Neutrophil (primary cell): ENCODE measurements around the gene EEF1AKMT3.

Experiments
- H3K27ac ChIP-seq: fragments of 200-600 bp; sonication (generic); 2 replicates; pipeline ENCODE4 v1.5.1; 2016; ENCODE audit warnings: mild to moderate bottlenecking, moderate library complexity
- H3K27me3 ChIP-seq: fragments of 200-600 bp; sonication (generic); 2 replicates; pipeline ENCODE4 v1.6.0; 2016; ENCODE audit warnings: mild to moderate bottlenecking
- H3K36me3 ChIP-seq: fragments of 200-600 bp; sonication (generic); 2 replicates; pipeline ENCODE4 v1.5.1; 2017
- H3K4me1 ChIP-seq, 2 experiments: fragments of 200-600 bp in 1 of 2; sonication (generic) in 1 of 2; 1 replicate in 1 of 2; 2 replicates in 1 of 2; pipeline versions ENCODE4 v1.5.1 to v1.6.1; 2013 to 2016; ENCODE audit warnings: low read depth in 1 of 2, low read length in 1 of 2, mild to moderate bottlenecking in 1 of 2, moderate library complexity in 1 of 2; ENCODE audit not compliant: control insufficient read depth in 1 of 2, insufficient read depth in 1 of 2
- H3K4me3 ChIP-seq, 2 experiments: fragments of 200-600 bp in 1 of 2; sonication (generic) in 1 of 2; 1 replicate in 1 of 2; 2 replicates in 1 of 2; pipeline ENCODE4 v1.5.1; 2013 to 2016; ENCODE audit warnings: low read depth in 1 of 2, low read length in 1 of 2, mild to moderate bottlenecking in 1 of 2, moderate library complexity in 1 of 2
- H3K9me3 ChIP-seq: fragments of 200-600 bp; sonication (generic); 2 replicates; pipeline ENCODE4 v1.5.1; 2016
- CTCF ChIP-seq: fragments of 200-600 bp; sonication (generic); IDR thresholded peaks from 2 replicates; pipeline ENCODE4 v1.5.1; 2016; ENCODE audit warnings: antibody characterized with exemption

Gene EEF1AKMT3

GRCh38 chr12:57764662-57765002 is 7.8 kb upstream of the EEF1AKMT3 start:
- Histone ChIP-seq H3K27me3 (peaks cover 73% of the 10 kb centered on the region), H3K9me3 (no peaks in the 10 kb centered on the region), H3K4me3 (peak overlapping the region; percentile 26 to 47), H3K36me3 (no peaks in the 10 kb centered on the region), H3K4me1 (peaks cover 27 to 28% of the 10 kb centered on the region in 2 experiments), H3K27ac (no peak overlapping the region)
- no peak for TF ChIP-seq CTCF

- Histone ChIP-seq H3K27ac (no peak overlapping the region), H3K4me1 (peaks cover 27 to 28% of the 10 kb centered on the region in 2 experiments), H3K36me3 (no peaks in the 10 kb centered on the region), H3K27me3 (peaks cover 73% of the 10 kb centered on the region), H3K4me3 (peak overlapping the region; percentile 26 to 47), H3K9me3 (no peaks in the 10 kb centered on the region)
- TF ChIP-seq CTCF: no peak
Observed at GRCh38 chr12:57765003-57765697, 7.3 kb upstream of the EEF1AKMT3 start.

- H3K27me3 ChIP-seq: peaks cover 73% of the 10 kb centered on the region
- no peaks in the 10 kb centered on the region for H3K9me3 ChIP-seq
- no peak overlapping the region for H3K27ac ChIP-seq
- no peak for TF ChIP-seq CTCF
- H3K4me1 ChIP-seq: peaks cover 27 to 28% of the 10 kb centered on the region in 2 experiments
- H3K36me3 ChIP-seq: no peaks in the 10 kb centered on the region
- peak overlapping the region; percentile 26 to 47 for H3K4me3 ChIP-seq
Observed at GRCh38 chr12:57765698-57766463, 6.5 kb upstream of the EEF1AKMT3 start.

- no peaks in the 10 kb centered on the region for H3K36me3 ChIP-seq
- peak within 1 kb of the TSS in 1 of 2 experiments; percentile 47 for H3K4me3 ChIP-seq
- H3K27ac ChIP-seq: no peak within 1 kb of the TSS
- H3K27me3 ChIP-seq: peaks cover 71% of the 10 kb centered on the region
- no peak for TF ChIP-seq CTCF
- H3K4me1 ChIP-seq: peaks cover 32% of the 10 kb centered on the region in 2 experiments
- H3K9me3 ChIP-seq: no peaks in the 10 kb centered on the region
Observed at GRCh38 chr12:57766464-57767304, 5.7 kb upstream of the EEF1AKMT3 start, which contains the start of gene CYP27B1. CYP27B1 (minus strand) TSS chr12:57767078; CDS start chr12:57767041, 37 bp downstream.

GRCh38 chr12:57767305-57767698 is 5.1 kb upstream of the EEF1AKMT3 start:
- H3K4me3 ChIP-seq: no peak overlapping the region

More at GRCh38 chr12:57767305-57767698, 5.1 kb upstream of the EEF1AKMT3 start:
- Histone ChIP-seq H3K9me3 (no peaks in the 10 kb centered on the region), H3K36me3 (no peaks in the 10 kb centered on the region), H3K27ac (no peak overlapping the region), H3K4me1 (peaks cover 35 to 39% of the 10 kb centered on the region in 2 experiments), H3K27me3 (peaks cover 65% of the 10 kb centered on the region)
- TF ChIP-seq CTCF: no peak
